CD4-positive, alpha-beta T cell treated with Interleukin-17A for 1 hour (primary cell): ENCODE data around the gene NKAPD1.
"Not testable (repeated sequence)": the region's sequence is repeated elsewhere in the genome, so short reads cannot be mapped to it uniquely, and the experiment has no call there.

ENCODE experiments used
- DNase-seq: peaks from one replicate; pipeline ENCODE4 v3.0.0-alpha.2; 2020

NKAPD1 gene, protein sequence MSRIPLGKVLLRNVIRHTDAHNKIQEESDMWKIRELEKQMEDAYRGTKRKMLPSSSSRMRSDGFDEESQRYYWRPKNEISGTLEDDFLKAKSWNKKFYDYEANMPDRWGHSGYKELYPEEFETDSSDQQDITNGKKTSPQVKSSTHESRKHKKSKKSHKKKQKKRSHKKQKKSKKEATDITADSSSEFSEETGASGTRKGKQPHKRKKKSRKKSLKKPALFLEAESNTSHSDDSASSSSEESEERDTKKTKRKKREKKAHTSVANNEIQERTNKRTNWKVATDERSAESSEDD

GRCh38 chr11:112073941-112074811, at the start of gene NKAPD1, which contains the start of gene PIH1D2:
NKAPD1 (plus strand) TSS chr11:112074299; CDS start chr11:112075575, 1,276 bp downstream.
PIH1D2 (minus strand) TSS chr11:112074017; CDS start chr11:112073174, 843 bp downstream.
- peak; percentile 91 for DNase-seq

- DNase-seq: peak; percentile 88
Measured at GRCh38 chr11:112024773-112025678, 49.1 kb upstream of the NKAPD1 start, which contains the start of gene DLAT. DLAT (plus strand) TSS chr11:112025408; CDS start chr11:112025473, 65 bp downstream.

DNA sequence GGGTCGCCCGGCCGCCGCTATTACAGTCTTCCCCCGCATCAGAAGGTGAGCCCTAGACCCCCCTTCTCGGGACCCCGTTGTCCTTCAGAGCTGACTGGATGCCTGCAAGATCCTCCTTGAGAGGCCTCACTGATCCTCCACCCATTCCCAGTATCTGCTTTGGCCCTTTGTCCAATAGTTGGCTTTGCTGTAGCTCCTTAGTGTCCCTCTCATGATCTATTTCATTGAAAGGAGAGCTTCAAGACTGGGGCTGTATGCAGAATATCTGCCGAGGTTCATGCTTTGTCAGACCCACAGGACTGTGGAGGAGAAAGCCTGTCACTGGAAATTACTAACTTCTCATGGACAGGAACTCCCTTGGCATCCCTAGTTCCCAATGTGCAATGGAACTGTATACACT, 48.4 kb upstream of the NKAPD1 start:
- DNase-seq: no peak

DNA sequence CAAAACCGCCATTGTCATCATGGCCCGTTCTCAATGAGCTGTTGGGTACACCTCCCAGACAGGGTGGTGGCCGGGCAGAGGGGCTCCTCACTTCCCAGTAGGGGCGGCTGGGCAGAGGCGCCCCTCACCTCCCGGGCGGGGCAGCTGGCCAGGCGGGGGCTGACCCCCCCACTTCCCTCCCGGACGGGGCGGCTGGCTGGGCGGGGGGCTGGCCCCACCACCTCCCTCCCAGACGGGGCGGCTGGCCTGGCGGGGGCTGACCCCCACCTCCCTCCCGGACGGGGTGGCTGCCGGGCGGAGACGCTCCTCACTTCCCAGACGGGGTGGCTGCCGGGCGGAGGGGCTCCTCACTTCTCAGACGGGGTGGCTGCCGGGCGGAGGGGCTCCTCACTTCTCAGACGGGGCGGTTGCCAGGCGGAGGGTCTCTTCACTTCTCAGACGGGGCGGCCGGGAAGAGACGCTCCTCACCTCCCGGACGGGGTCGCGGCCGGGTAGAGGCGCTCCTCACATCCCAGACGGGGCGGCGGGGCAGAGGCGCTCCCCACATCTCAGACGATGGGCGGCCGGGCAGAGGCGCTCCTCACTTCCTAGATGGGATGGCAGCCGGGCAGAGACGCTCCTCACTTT, 47.2 kb upstream of the NKAPD1 start:
- DNase-seq: not testable (repeated sequence)

- no peak for DNase-seq
Measured at GRCh38 chr11:112029460-112029859, 44.6 kb upstream of the NKAPD1 start.

GRCh38 chr11:112033902-112034301, 40.2 kb upstream of the NKAPD1 start:
- no peak for DNase-seq

DNA sequence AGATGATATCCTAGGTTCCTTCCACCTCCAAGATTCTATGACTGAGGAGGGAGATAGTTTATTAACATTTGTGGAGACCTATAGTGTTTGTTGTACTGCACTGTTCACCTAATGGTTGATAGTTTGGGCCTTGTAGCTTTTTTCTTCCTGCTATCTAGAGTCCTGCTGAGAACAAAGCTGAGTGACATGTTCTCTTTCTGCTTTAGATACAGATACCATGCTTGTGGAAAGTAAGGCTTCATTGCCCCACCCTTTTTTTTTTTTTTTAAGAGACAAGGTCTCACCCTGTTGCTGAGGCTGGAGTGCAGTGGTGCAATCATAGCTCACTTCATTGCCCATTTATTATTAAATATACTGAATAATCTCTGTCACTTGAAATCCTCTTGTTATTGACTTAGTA, 36.6 kb upstream of the NKAPD1 start:
- DNase-seq: no peak

- DNase-seq: no peak
Measured at GRCh38 chr11:112042161-112042960, 31.7 kb upstream of the NKAPD1 start.

- DNase-seq: no peak
Measured at GRCh38 chr11:112042961-112043304, 31.2 kb upstream of the NKAPD1 start.

- DNase-seq: no peak
Measured at GRCh38 chr11:112044961-112045360, 29.1 kb upstream of the NKAPD1 start.

DNA sequence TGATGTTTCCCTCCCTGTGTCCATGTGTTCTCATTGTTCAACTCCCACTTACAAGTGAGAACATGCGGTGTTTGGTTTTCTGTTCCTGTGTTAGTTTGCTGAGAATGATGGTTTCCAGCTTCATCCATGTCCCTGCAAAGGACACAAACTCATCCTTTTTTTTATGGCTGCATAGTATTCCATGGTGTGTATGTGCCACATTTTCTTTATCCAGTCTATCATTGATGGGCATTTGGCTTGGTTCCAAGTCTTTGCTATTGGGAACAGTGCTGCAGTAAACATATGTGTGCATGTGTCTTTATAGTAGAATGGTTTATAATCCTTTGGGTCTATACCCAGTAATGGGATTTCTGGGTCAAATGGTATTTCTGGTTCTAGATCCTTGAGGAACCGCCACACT, 27.5 kb upstream of the NKAPD1 start:
- DNase-seq: not testable (repeated sequence)

DNA sequence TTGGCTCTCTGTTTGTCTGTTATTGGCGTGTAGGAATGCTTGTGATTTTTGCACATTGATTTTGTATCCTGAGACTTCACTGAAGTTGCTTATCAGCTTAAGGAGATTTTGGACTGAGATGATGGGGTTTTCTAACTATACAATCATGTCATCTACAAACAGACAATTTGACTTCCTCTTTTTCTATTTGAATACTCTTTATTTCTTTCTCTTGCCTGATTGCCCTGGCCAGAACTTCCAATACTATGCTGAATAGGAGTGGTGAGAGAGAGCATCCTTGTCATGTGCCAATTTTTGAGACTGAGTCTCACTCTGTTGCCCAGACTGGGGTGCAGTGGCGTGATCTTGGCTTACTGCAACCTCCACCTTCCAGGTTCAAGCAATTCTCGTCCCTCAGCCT, 25.8 kb upstream of the NKAPD1 start:
- DNase-seq: not testable (repeated sequence)

DNA sequence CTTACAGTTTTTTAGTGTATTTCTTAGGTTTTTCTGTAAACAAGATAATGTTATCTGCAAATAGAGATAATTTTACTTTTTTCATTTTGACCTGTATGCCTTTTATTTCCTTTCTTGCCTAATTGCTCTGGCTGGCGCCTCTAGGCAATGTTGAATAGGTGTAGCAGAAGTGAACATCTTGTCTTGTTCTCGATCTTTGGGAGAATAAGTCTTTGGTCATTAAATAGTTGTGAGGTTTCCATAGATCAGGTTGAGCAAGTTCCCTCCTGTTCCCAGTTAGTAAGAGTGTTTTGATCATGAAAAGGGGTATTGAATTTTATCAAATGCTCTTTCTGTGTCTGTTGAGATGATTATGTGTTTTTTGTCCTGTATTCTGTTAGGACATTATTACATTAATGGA, 24.3 kb upstream of the NKAPD1 start:
- DNase-seq: no peak

DNA sequence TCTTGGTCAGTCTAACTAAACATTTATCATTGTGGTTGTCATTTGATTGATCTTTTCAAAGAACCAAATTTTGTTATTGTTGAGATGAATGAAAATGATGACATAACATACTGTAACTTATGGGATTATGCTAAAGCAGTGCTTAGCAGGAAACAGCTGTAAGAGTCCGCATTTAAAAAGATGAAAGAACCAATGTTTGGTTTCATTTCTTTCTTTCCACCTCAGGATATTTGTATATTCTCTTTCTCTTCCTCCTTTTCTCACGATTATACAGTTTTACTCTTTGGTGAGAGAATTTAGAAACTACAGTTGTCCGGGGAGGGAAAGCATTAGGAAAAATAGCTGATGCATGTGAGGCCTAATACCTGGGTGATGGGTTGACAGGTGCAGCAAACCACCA, 23.4 kb upstream of the NKAPD1 start:
- no peak for DNase-seq

GRCh38 chr11:112051768-112052167, 22.3 kb upstream of the NKAPD1 start:
- DNase-seq: no peak

- no peak for DNase-seq
Measured at GRCh38 chr11:112057170-112057569, 16.9 kb upstream of the NKAPD1 start.

- no peak for DNase-seq
Measured at GRCh38 chr11:112058103-112058502, 16.0 kb upstream of the NKAPD1 start.

GRCh38 chr11:112062923-112063322, 11.2 kb upstream of the NKAPD1 start:
- no peak for DNase-seq

GRCh38 chr11:112082729-112083128, 8.6 kb downstream of the NKAPD1 start:
- no peak for DNase-seq

GRCh38 chr11:112085822-112086421, 11.8 kb downstream of the NKAPD1 start:
- DNase-seq: peak; percentile 34
